ENCODE data around the gene IMPDH1.

The IMPDH1 gene

GRCh38 chr7:128456255-128456725 lies 46.5 kb upstream of the IMPDH1 start:
- DNase-seq (ENCODE audit: low spot score), result no peak
- Histone ChIP-seq H3K9ac (ENCODE audit: low read depth, low read length, poor library complexity) (peak overlapping the region; percentile 98), H2BK12ac (ENCODE audit: low read length) (no peak overlapping the region), H3K4me1 (ENCODE audit: control insufficient read depth in 2 of 2, insufficient read depth in 1 of 2, low read depth in 1 of 2, low read length in 2 of 2) (peaks cover 16 to 20% of the 10 kb centered on the region in 2 donors), H3K14ac (ENCODE audit: low read length) (peak overlapping the region; percentile 85), H3K9me3 (replicated peaks in 1 of 2; ENCODE audit: control insufficient read depth in 2 of 2, insufficient read depth in 1 of 2, low read depth in 1 of 2, low read length in 2 of 2) (no peaks in the 10 kb centered on the region), H3K27ac (replicated peaks; ENCODE audit: low read length) (peak overlapping the region; percentile 84), H4K91ac (ENCODE audit: low read depth, low read length, poor library complexity) (peak overlapping the region; percentile 85), H3K79me1 (ENCODE audit: low read depth, low read length) (no peaks in the 10 kb centered on the region), H2BK15ac (ENCODE audit: low read length) (no peak overlapping the region), H3K23ac (ENCODE audit: low read depth, low read length, poor library complexity) (peak overlapping the region; percentile 93), H2BK120ac (ENCODE audit: low read depth, low read length) (no peak overlapping the region), H3K4me2 (ENCODE audit: insufficient read depth, low read length, poor library complexity, severe bottlenecking) (peak overlapping the region; percentile 77), H3K36me3 (replicated peaks in 1 of 2; ENCODE audit: control insufficient read depth in 2 of 2, insufficient read depth in 2 of 2, low read length in 2 of 2) (peaks cover 4 to 27% of the 10 kb centered on the region in 2 donors), H2AFZ (ENCODE audit: low read length) (peak overlapping the region; percentile 88), H3K18ac (ENCODE audit: low read length) (peak overlapping the region; percentile 97), H2BK5ac (ENCODE audit: low read length) (no peak overlapping the region), H4K8ac (ENCODE audit: low read depth, low read length) (no peak overlapping the region), H3K4me3 (ENCODE audit: low read length in 2 of 2) (peak overlapping the region; percentile 76 to 98), H3K27me3 (ENCODE audit: control insufficient read depth in 3 of 3, insufficient read depth in 3 of 3, low read depth in 1 of 3, low read length in 3 of 3) (no peaks in the 10 kb centered on the region), H3K4ac (ENCODE audit: low read length) (peak overlapping the region; percentile 4), H2AK5ac (ENCODE audit: low read depth, low read length) (peak overlapping the region; percentile 49)
- WGBS, 2 donors (ENCODE audit: extremely low coverage in 2 of 2, insufficient read length in 2 of 2, insufficient replicate concordance in 1 of 2), result no CpG with 5 or more reads among the region's 5 CpGs

DNA sequence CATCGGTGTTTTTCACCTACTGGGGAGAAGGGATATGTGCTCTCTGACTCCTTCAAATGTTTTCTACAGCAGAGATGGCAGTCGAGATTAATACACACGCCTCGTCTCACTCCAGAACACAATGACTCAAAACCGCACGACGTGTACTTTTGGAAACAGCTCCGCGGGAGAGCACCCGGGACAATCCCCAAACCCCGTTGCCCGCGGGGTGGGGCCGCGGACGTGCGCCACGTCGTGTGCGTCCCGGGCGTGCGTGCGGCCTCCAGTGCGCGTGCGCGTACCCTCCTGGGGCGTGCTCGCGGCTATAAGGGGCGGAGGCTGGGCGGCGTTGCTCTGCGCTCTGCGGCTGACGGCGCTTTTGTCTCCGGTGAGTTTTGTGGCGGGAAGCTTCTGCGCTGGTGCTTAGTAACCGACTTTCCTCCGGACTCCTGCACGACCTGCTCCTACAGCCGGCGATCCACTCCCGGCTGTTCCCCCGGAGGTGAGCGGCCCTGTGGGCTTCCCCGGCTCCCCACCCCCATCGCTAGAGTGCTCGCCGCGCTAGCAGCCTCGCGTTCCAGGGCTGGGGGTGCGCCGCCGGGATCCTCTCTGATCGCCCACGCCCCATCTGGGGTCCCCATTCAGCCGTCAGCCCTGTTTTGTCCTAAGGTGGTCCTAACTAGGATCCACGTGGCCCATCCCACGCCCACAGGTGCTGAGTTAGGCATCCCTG lies 45.9 kb upstream of the IMPDH1 start, which contains the start of gene HILPDA:
Gene HILPDA (plus strand): TSS at position 336 of the 712 bp plus-strand sequence. CDS start 1,391 bp downstream, outside the sequence.
- Histone ChIP-seq H3K9ac (ENCODE audit: low read depth, low read length, poor library complexity) (peak within 1 kb of the TSS; percentile 98), H3K23ac (ENCODE audit: low read depth, low read length, poor library complexity) (peak within 1 kb of the TSS; percentile 93), H3K36me3 (replicated peaks in 1 of 2; ENCODE audit: control insufficient read depth in 2 of 2, insufficient read depth in 2 of 2, low read length in 2 of 2) (peaks cover 4 to 27% of the 10 kb centered on the region in 2 donors), H3K4me2 (ENCODE audit: insufficient read depth, low read length, poor library complexity, severe bottlenecking) (peak within 1 kb of the TSS; percentile 77), H2BK5ac (ENCODE audit: low read length) (no peak within 1 kb of the TSS), H2BK12ac (ENCODE audit: low read length) (no peak within 1 kb of the TSS), H4K91ac (ENCODE audit: low read depth, low read length, poor library complexity) (peak within 1 kb of the TSS; percentile 85), H3K79me1 (ENCODE audit: low read depth, low read length) (no peaks in the 10 kb centered on the region), H2BK120ac (ENCODE audit: low read depth, low read length) (no peak within 1 kb of the TSS), H3K4ac (ENCODE audit: low read length) (peak within 1 kb of the TSS; percentile 4), H3K27me3 (ENCODE audit: control insufficient read depth in 3 of 3, insufficient read depth in 3 of 3, low read depth in 1 of 3, low read length in 3 of 3) (peaks cover 0 to 2% (median 0%) of the 10 kb centered on the region in 3 experiments), H2AFZ (ENCODE audit: low read length) (peak within 1 kb of the TSS; percentile 88), H4K8ac (ENCODE audit: low read depth, low read length) (no peak within 1 kb of the TSS), H3K4me3 (ENCODE audit: low read length in 2 of 2) (peak within 1 kb of the TSS; percentile 76 to 98), H3K18ac (ENCODE audit: low read length) (peak within 1 kb of the TSS; percentile 97), H2BK15ac (ENCODE audit: low read length) (no peak within 1 kb of the TSS), H3K4me1 (ENCODE audit: control insufficient read depth in 2 of 2, insufficient read depth in 1 of 2, low read depth in 1 of 2, low read length in 2 of 2) (peaks cover 16 to 20% of the 10 kb centered on the region in 2 donors), H3K14ac (ENCODE audit: low read length) (peak within 1 kb of the TSS; percentile 85), H3K9me3 (replicated peaks in 1 of 2; ENCODE audit: control insufficient read depth in 2 of 2, insufficient read depth in 1 of 2, low read depth in 1 of 2, low read length in 2 of 2) (no peaks in the 10 kb centered on the region), H3K27ac (replicated peaks; ENCODE audit: low read length) (peak within 1 kb of the TSS; percentile 84), H2AK5ac (ENCODE audit: low read depth, low read length) (peak within 1 kb of the TSS; percentile 49)
- peak; percentile 85 for DNase-seq (ENCODE audit: low spot score)
- no CpG with 5 or more reads among the region's 64 CpGs for WGBS, 2 donors (ENCODE audit: extremely low coverage in 2 of 2, insufficient read length in 2 of 2, insufficient replicate concordance in 1 of 2)

DNA sequence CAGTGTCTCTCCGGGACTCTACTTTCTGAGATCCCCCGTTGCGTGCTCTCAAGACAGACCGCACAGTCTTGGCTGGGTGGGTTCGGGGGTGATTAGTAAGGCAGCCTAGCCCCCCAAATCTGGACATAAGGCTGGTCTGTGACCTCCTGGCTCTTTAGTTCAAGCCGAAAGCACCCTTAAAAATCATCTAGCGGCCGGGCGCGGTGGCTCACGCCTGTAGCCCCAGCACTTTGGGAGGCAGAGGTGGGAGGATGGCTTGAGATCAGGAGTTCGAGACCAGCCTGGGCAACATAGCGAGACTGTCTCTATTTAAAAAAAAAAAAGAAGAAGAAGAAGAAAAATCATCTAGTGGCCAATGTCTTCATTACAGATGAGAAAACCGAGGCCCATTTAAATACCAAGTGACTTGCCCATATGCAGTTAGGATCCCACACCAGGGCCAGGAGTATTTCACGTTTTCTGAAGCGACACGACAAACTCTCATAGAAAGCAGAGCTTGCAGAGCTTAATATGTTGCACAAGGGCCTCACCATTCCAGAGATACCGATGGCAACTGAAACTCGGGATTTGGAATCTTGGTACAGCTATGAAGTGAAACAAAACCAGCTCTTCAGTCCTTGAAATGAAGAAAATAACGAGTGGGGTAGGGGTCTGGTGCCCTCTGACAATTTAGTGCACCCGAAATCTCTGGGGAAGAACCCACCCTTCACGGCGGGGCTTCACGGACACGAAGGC lies 45.2 kb upstream of the IMPDH1 start:
- Histone ChIP-seq H3K23ac (ENCODE audit: low read depth, low read length, poor library complexity) (no peak overlapping the region), H3K18ac (ENCODE audit: low read length) (peak overlapping the region; percentile 60), H2BK120ac (ENCODE audit: low read depth, low read length) (no peak overlapping the region), H3K4me2 (ENCODE audit: insufficient read depth, low read length, poor library complexity, severe bottlenecking) (peak overlapping the region; percentile 56), H3K79me1 (ENCODE audit: low read depth, low read length) (no peaks in the 10 kb centered on the region), H3K14ac (ENCODE audit: low read length) (no peak overlapping the region), H3K9ac (ENCODE audit: low read depth, low read length, poor library complexity) (peak overlapping the region; percentile 66), H3K4me3 (ENCODE audit: low read length in 2 of 2) (peak overlapping the region; percentile 72 to 76), H2AFZ (ENCODE audit: low read length) (peak overlapping the region; percentile 88), H2AK5ac (ENCODE audit: low read depth, low read length) (no peak overlapping the region), H3K36me3 (replicated peaks in 1 of 2; ENCODE audit: control insufficient read depth in 2 of 2, insufficient read depth in 2 of 2, low read length in 2 of 2) (peaks cover 4 to 26% of the 10 kb centered on the region in 2 donors), H2BK12ac (ENCODE audit: low read length) (no peak overlapping the region), H3K27me3 (ENCODE audit: control insufficient read depth in 3 of 3, insufficient read depth in 3 of 3, low read depth in 1 of 3, low read length in 3 of 3) (peaks cover 0 to 3% (median 0%) of the 10 kb centered on the region in 3 experiments), H3K9me3 (replicated peaks in 1 of 2; ENCODE audit: control insufficient read depth in 2 of 2, insufficient read depth in 1 of 2, low read depth in 1 of 2, low read length in 2 of 2) (no peaks in the 10 kb centered on the region), H3K4me1 (ENCODE audit: control insufficient read depth in 2 of 2, insufficient read depth in 1 of 2, low read depth in 1 of 2, low read length in 2 of 2) (peaks cover 16 to 20% of the 10 kb centered on the region in 2 donors), H4K8ac (ENCODE audit: low read depth, low read length) (no peak overlapping the region), H4K91ac (ENCODE audit: low read depth, low read length, poor library complexity) (no peak overlapping the region), H3K27ac (replicated peaks; ENCODE audit: low read length) (peak overlapping the region; percentile 72), H2BK5ac (ENCODE audit: low read length) (no peak overlapping the region), H3K4ac (ENCODE audit: low read length) (no peak overlapping the region), H2BK15ac (ENCODE audit: low read length) (no peak overlapping the region)
- DNase-seq (ENCODE audit: low spot score), result peak; percentile 40
- no CpG with 5 or more reads among the region's 25 CpGs for WGBS, 2 donors (ENCODE audit: extremely low coverage in 2 of 2, insufficient read length in 2 of 2, insufficient replicate concordance in 1 of 2)
